K562 (cell line): ENCODE data around the gene SLC4A2. TPM values are rescaled to one million over a fixed set of nuclear protein-coding genes. Genes with fewer than 3 reads are reported as not detected.
A peak's percentile ranks its signal among the peaks of the same experiment; 100 is the strongest.
"Not testable (repeated sequence)": the region's sequence is repeated elsewhere in the genome, so short reads cannot be mapped to it uniquely, and the experiment has no call there.

Experiments
- BCL6 ChIP-seq: fragments of 250-450 bp; sonication (Bioruptor Pico); IDR thresholded peaks from 2 replicates; pipeline ENCODE4 v1.4.0; 2020
- CGGBP1 ChIP-seq: fragments of 250-450 bp; sonication (Bioruptor Pico); IDR thresholded peaks from 2 replicates; pipeline ENCODE4 v1.9.0; 2021; ENCODE audit warnings: mild to moderate bottlenecking
- HMG20B ChIP-seq: fragments of 250-450 bp; sonication (Bioruptor Pico); IDR thresholded peaks from 2 replicates; pipeline ENCODE4 v1.5.0; 2021; ENCODE audit warnings: mild to moderate bottlenecking
- HSF4 ChIP-seq: fragments of 250-450 bp; sonication (Bioruptor Pico); IDR thresholded peaks from 2 replicates; pipeline ENCODE4 v2.1.2; 2022; ENCODE audit warnings: mild to moderate bottlenecking, moderate library complexity, borderline replicate concordance
- MEIS2 ChIP-seq: fragments of 450-650 bp; IDR thresholded peaks from 2 replicates; pipeline ENCODE4 v1.6.1; 2014; ENCODE audit warnings: mild to moderate bottlenecking; ENCODE audit not compliant: partially characterized antibody
- MNT ChIP-seq, 2 experiments: fragments of 450-650 bp; conservative IDR thresholded peaks; 2 replicates each; pipeline ENCODE4 v1.6.1; 2017; ENCODE audit warnings: mild to moderate bottlenecking in 2 of 2, moderate library complexity in 2 of 2
- SOX6 ChIP-seq: fragments of 450-650 bp; IDR thresholded peaks from 2 replicates; pipeline ENCODE4 v1.6.1; 2014; ENCODE audit warnings: mild to moderate bottlenecking
- STAT5B ChIP-seq: fragments of 250-450 bp; sonication (Bioruptor Pico); IDR thresholded peaks from 2 replicates; pipeline ENCODE4 v1.8.0; 2021; ENCODE audit warnings: mild to moderate bottlenecking, inconsistent platforms
- TCF3 ChIP-seq: sonication (generic); formaldehyde crosslinking; IDR thresholded peaks from 2 replicates; pipeline ENCODE4 v1.4.0; 2020; ENCODE audit warnings: mild to moderate bottlenecking, missing genetic modification reagents
- TFAP4 ChIP-seq: sonication (generic); formaldehyde crosslinking; IDR thresholded peaks from 2 replicates; pipeline ENCODE4 v1.8.0; 2022; ENCODE audit warnings: missing genetic modification reagents, mild to moderate bottlenecking, moderate library complexity, borderline replicate concordance
- ZBTB12 ChIP-seq: fragments of 250-450 bp; sonication (Bioruptor Pico); IDR thresholded peaks from 2 replicates; pipeline ENCODE4 v1.4.0; 2020
- ZNF197 ChIP-seq: fragments of 200-800 bp; sonication (Bioruptor generic); IDR thresholded peaks from 2 replicates; pipeline ENCODE4 v1.6.1; 2016; ENCODE audit warnings: low read depth, missing genetic modification characterization, missing compliant biosample characterization
- ZNF253 ChIP-seq: fragments of 250-450 bp; sonication (Bioruptor Pico); conservative IDR thresholded peaks from 2 replicates; pipeline ENCODE4 v1.6.1; 2021; ENCODE audit warnings: mild to moderate bottlenecking
- ZNF592 ChIP-seq: fragments of 450-650 bp; IDR thresholded peaks from 2 replicates; pipeline ENCODE4 v1.6.1; 2017; ENCODE audit warnings: antibody characterized with exemption, mild to moderate bottlenecking
- ZNF740 ChIP-seq, 3 experiments: fragments of 200-800 bp in 1 of 3; sonication (Bioruptor generic) in 1 of 3; sonication (generic) in 1 of 3; formaldehyde crosslinking in 1 of 3; IDR thresholded peaks; 2 replicates each; pipeline versions ENCODE4 v1.6.1 to v1.8.0; 2016 to 2022; ENCODE audit warnings: mild to moderate bottlenecking in 2 of 3, missing compliant biosample characterization in 2 of 3, missing genetic modification characterization in 2 of 3, missing genetic modification reagents in 1 of 3
- polyA plus RNA-seq, 8 experiments: library from polyadenylated mRNA; depleted of rRNA in 4 of 8; stranded (reverse) in 5 of 8; unstranded in 3 of 8; fragments of >200 nt; fragmentation: Nextera tagmentation in 2 of 8; fragmentation: Illumina TruSeq in 1 of 8; extraction: Ambion mirVana in 2 of 8; extraction: Trizol in 1 of 8; gene quantifications; 2 replicates each; pipeline versions ENCODE4 v1.2.1 to v1.2.3, GENCODE V29; 2011 to 2014; ENCODE audit warnings: inconsistent platforms in 1 of 8, missing spikeins in 1 of 8
- total RNA-seq, 7 experiments: library from RNA; depleted of rRNA in 6 of 7; stranded (reverse); fragments of >200 nt in 6 of 7; fragmentation: Illumina TruSeq in 2 of 7; extraction: Trizol in 2 of 7; gene quantifications; 2 replicates each; pipeline versions ENCODE4 v1.2.1 to v1.2.3, GENCODE V29; 2011 to 2021; ENCODE audit warnings: low replicate concordance in 1 of 7

Gene SLC4A2
- total and polyA plus RNA-seq, 9 of the 15 experiments (the other 6 are each of a cell fraction or from before 2014, with no cell fraction given): 11.4 to 375 (median 130) TPM

GRCh38 chr7:151026771-151027727, 32.3 kb upstream of the SLC4A2 start (continued):
- TF ChIP-seq TFAP4 (CRISPR knock-in tag) (0 out of 2 replicates have a peak, but pooled peaks have one; percentile 22), ZNF253 (0 out of 2 replicates have a peak, but pooled peaks have one; percentile 10), ZNF592 (peak; percentile 100), MNT (conservative IDR thresholded peaks at IDR 0.05) (peak; percentile 96 to 98), ZNF740 (tag; IDR thresholded peaks at IDR 0.05) (peak in 1 of 2 experiments; percentile 96; a peak in 2 of 4 replicates), TCF3 (CRISPR knock-in tag) (peak; percentile 92), CGGBP1 (CRISPR knock-in tag) (0 out of 2 replicates have a peak, but pooled peaks have one; percentile 20), ZBTB12 (CRISPR knock-in tag) (peak; percentile 72), BCL6 (CRISPR knock-in tag) (peak; percentile 85; the same call in 1 of the 2 replicates), MEIS2 (peak; percentile 49), HSF4 (peak; percentile 97), STAT5B (CRISPR knock-in tag) (peak; percentile 61; the same call in 1 of the 2 replicates), ZNF197 (CRISPR knock-in tag) (peak; percentile 93), SOX6 (peak; percentile 91), HMG20B (CRISPR knock-in tag) (peak; percentile 62; the same call in 1 of the 2 replicates)
- TF ChIP-seq ZNF740 (CRISPR knock-in tag; IDR thresholded peaks at IDR 0.05): not testable (repeated sequence)
